ENCODE results near the gene HDAC4. TPM values are rescaled to one million over a fixed set of nuclear protein-coding genes. Genes with fewer than 3 reads are reported as not detected.

The HDAC4 gene
- polyA plus RNA-seq, 1 donor, result 20.2 TPM

DNA sequence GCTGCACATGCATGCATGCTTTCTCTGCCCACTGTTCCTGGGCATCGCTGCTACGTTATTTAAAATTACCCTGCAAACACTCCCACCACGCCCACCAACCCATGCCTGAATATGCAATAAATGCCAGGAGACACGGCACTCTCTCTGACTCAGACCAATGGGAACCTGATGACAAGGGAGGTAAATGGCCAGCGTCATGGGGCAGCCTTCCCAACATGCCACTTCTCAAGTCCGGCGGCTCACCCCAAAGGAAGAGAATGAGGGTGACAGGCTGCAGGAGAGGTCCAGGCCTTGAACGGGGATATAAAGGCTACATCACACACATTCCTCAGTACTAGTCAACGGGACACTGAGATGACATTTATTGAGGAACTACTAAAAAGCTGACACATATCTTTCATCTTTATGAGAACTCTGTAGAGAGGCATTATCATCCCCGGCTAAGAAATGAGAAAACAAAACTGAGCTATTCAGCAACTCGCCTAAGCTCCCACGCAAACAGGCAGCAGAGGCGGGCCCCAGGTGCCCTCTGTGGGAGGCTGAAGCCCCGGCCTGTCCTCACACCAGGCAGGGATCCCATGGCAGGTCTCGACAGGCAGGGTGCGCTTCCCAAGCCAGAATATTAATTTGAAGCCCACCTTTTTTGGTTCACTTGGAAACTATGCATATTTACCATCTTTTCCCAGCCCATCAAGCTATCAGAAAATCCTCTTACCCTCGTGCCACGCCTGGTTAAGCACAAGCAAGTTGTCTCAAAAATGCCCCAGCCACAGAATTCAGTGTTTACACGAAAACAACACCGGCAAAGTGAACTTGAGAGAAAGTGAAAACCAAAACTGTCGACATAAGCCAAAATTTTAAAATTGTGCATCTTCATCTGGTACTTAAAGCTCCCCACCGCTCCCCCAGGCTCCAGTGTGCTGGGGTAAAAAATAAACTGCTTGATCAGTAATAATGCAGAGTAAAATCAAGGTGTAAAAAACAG lies 166.3 kb downstream of the HDAC4 start:
- DNase-seq, result no peak

DNA sequence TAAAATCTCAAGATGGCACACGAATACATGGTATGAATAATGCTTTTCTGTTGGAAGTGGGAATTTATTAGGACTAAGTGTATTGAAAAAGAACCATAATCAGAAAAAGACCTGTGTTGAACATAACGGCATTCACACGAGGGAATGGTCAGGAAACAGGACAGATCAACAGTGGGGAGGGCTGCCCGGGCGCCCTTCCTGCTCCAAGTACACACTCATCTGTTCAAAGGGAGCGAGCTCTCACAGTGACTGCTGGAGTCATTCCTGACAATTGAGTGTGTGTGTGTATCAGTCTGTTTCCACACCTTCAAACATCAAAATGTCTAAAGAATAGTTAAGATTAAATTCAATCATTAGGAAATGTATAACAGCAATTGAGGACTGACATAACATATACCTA lies 167.2 kb downstream of the HDAC4 start:
- DNase-seq, result no peak

DNA sequence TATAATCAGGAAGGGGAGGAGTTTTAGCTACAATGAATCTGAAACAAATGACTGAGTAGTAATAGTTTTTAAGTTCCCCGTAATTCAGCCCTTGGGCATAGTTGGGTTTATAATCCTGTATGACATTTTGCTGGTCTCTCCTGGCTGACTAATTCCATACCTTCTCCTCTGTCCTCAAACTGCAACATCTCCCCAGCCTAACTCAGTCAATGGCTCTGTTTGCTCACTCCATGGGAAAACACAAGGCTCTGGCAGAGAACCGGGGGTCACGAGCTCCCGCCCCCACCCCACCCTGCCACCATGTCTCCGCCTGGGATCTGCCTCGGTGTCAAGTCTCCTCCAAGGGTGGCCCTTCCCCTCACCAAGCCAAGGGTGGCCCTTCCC lies 168.6 kb downstream of the HDAC4 start:
- no peak for DNase-seq

DNA sequence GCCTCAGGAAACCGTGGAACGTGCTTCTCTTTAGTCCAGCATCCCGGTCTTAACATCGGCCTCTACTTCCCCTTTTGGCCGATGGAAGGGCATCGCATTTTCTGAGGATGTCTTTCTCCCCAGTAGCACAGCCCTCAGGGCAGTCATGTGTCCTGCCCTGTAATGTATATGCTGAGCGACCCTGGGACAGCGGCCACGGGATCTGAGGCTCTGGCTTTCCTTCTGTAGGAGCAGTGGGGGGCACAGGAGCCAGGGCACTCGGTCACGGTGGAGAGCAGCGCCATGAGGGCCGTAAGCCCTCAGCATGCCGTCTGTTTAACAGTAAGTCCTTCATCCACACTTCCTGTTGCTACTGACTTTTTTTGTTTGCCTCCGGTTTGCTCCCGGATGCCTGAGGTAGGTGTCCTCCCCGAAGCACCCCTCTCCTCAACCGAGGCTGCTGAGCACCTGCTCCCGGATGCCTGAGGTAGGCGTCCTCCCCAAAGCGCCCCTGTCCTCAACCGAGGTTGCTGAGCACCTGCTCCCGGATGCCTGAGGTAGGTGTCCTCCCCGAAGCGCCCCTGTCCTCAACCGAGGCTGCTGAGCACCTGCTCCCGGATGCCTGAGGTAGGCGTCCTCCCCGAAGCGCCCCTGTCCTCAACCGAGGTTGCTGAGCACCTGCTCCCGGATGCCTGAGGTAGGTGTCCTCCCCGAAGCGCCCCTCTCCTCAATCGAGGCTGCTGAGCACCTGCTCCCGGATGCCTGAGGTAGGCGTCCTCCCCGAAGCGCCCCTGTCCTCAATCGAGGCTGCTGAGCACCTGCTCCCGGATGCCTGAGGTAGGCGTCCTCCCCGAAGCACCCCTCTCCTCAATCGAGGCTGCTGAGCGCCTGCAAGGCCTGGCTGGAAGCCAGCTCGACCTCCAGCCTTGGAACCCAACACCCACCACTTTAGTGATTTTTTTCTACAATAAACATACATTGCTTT lies 169.3 kb downstream of the HDAC4 start:
- DNase-seq, result no peak

DNA sequence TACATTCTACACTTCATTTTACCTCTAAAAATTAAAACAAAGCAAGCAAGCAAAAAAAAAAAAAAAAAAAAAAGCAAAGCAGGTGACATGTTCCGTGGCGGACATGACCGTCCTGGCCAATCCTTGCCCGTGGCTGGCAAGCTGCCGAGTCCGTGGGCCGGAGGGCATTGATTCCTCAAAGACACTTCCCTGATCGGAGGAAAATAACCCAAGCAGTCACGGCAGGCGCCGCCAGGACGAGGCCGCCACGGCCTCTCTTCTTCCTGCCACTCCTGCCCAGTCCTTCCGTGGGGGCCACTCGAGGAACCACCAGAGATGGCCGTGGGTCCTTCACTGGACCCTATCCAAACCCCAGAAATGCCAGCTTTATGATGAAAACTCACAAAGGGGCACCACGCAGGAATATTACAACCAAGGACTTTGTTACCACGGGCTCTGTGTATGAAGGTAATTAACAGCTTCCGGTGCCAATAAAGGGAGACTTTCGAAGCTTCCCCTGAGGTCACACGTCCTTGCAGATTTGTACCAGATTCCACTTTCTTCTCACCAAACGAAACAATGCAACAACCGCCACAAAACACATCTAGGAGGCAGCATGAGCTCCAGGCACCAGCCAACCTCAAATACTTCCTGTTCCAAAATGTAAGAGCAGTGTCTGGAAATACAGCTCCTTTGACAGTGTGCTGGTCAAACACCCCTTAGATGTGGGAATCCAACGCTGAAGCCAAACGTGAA lies 170.3 kb downstream of the HDAC4 start:
- no peak for DNase-seq

DNA sequence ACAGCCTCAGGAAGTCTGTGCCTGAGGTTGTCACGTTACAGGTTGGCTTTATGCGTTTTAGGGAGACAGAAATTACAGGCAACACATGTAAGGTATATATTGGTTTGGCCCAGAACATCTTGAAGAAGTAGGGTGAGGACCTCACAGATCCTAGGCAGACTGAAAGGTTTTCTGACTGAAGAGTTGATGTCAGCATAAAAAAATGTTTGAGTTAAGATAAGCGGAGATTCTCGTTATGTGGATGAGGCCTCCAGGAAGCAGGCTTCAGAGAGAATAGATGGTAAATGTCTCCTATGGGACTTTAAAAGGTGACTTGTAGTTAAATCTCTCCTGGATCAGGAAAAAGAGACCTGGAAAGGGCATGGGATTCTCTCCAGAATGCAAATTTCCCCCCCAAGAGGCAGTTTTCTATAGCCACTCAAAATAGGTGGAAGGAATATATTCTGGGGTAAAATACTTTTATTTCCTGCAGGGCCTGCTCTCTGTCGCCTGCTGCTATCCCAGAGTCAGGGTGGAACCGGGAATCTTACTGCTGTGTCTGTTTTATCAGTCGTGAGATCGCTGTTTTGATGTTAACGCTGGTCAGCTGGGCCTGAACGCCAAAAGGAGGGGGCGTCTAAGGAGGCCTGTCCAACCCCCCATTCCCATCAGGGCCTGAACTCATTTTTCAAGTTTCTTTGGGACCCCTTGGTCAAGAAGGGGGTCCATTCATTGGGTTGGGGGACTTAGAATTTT lies 171.1 kb downstream of the HDAC4 start:
- no peak for DNase-seq

DNA sequence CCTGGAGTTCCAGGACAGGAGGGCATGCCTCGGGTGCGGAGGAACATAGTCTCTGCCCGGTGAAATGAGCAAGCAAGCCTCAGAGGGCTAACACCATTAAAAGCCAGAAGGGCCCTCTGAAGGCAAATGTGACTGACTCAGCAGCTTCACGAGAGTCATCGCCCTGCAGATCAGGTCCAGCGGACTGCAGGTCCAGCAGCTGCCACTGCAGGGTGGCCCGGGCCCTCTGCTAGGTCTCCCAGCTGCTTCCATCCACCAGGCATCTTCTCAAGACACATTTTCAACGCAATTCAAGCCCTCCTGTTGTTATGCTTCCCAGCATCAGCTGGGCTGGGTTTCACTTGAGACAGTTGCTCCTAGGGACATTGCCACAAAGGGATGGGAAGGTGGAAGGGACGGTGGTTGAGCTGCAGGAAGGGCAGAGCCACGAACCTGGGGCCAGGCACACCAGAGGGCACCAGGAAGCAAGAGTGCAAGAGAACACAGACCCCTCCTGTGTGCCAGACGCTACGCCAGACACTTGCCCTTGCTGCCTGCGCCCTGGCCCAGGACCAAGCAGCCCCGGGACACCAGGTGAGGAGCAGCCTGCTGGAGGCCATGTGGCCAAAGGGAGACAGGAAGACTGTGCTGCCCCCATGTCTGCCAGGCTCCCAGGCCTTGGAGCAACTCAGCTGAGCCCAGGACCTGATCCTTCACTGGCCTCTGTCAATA lies 173.0 kb downstream of the HDAC4 start:
- no peak for DNase-seq

DNA sequence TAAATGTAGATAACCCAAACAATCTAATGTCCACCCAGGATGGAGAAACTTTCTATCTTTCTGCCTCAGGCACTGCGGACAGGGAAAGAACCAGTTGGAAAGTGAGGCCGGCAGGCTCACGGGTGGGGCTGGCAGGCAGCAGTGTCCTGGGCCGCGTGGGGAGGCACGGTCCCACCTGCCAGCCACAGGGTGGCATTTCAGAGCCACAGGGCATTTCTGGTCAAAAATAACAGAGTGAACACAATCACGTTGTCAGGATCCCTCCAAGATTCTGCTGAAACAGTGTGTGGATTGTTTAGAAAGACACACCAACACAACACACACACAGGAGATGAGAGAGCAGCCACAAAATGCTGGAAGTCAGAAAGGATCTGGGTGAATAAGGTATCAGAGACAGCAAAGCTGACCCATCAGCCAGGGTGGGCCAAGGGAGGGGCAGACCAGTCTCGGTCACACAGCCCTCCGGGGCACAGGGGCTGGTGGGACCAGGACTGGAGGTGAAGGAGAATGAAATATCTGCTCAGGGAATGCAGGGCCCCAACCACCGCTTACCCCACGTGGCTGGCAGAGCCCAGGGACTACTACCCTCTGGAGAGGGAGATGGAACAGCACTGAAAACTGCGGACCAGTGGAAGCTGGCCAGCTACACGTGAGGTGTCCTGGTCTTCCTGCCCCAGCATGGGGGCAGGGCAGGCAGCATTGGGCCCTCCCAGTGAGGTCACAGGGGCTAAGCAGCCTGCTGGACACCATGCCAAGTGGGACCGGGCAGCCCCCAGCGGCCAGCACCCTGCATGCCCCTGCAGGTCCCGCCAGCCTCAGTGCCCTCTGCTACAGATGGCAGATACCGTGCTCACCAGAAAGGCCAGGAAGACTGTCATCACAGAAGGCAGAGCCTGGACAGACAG lies 173.9 kb downstream of the HDAC4 start:
- no peak for DNase-seq

DNA sequence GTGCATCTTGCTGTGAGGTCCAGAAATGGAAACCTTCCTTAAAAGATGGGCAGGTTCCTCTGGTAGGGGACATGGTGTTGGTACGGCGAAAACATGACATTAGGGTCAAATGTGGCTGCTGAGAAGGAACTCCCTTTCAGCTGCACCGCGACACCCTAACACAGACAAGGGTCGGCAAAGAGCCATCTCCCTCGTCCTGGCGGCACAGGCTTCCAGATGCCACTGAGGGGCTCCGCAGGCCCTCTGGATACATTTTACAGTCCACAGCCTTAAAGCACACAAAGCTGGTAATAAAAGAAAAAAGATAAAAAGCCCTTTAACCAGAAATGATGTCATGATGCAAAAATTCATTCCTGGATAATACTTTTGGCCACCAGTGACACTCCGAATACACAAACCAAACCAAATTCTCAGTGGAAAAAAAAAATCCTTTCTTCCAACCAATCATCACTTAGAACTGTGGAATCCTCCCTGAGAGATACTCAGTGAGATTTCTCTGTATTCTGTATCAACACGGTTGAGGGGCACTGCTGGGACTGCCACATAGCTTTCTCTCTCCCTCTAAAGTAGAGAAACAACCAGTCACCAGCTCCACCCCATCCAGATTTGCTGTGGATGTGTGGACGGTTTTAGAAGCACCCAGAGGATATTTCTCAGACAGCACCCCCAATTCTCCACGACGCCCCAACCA lies 174.8 kb downstream of the HDAC4 start:
- DNase-seq, result no peak

DNA sequence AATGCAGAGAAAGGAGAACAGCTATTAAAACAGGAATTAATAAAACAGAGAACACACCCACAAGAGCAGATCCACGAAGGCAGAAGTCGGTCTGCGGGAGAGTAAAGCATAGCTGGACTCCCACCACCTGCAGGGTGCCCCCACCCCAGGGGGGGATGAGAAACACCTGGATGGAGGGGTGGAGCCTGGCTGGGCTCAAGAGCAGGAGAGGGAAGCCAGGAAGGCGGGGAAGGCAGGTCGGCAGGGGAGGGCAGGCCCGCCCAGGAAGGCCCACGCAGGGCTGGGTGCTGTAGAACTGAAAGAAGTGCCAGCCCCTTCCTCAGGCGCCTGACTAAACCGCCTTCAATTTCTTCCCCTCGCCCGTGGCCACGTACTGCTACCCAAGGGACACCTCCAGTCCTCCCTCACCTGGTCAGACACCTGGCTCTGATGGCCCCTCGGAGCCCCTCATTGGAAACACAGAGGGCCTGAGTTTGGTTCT lies 175.4 kb downstream of the HDAC4 start:
- DNase-seq, result no peak

DNA sequence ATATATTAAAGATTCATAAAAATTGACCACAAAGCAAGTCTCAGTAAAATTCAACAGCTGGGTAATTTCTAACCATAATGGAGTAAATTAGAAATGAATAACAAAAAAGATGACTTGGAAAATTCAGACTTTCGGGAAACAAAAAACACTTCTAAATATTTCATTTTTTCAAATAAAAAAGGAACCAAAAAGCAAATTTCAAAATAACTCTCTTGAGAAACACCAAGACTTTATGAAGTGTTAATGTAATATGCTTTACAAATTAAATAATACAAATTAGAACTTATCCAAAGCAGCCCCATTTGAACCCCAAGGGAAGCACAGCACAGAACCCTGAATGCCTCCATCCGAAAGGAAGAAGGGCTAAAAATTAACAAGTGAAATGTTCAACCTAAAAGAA lies 175.9 kb downstream of the HDAC4 start:
- DNase-seq, result no peak

DNA sequence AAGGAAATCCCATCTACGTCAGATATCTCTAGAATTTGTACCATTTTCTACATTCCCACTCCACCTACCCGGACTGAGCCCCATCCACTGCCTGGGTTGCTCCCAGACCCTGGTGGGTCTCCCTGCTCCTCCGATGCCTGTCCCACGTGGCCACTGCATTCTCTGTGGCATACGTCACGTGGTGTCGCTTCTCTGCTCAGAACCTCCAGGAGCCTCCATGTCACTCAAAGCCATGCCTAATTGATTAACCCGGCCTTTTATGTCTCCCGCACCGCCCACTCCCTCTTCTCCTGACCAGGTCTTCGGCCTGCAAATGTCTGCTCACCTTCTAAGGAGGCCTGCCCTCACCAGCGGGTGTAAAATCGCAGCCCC lies 176.6 kb downstream of the HDAC4 start:
- no peak for DNase-seq

DNA sequence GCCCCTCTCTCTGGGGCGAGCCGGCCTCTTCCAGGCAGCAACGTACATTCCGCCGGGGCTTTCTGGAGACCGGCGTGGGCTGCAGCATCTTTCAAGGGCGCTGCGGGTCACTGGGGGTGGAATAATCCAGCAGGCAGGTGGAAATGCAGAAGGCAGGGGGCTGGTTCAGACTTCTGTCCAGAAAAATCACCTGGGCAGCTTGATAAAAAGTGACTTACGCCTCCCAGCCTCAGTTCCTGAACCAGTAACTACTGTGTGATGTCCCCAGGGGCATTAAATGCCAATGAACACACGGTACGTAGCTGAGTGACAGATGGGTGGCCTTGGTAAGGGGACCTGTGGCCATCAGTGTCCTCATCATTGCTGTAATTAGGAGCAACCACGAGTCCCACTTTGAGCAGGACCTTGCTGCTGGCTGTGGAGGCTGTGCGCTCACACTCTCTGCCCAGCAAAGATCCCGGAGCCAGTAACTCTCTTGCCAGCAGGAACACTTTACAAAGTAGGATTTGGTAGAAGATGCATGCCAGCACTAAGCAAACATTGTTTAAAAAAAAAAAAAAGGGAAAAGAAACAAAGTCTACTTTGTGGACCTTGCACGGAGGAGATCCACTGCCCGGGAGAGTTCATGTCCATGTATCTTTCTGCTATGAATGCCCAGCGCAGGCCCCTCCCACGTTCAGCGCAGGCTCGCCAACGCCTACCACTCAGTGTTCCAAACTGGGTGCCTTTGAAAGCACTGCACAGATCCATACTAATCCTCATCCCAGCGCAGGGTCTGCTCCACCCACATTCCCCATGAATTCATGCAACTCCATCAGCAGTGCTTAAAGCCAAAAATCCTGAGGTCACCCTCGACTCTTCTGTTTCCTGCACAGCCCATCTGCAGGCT lies 177.3 kb downstream of the HDAC4 start:
- DNase-seq, result peak; percentile 72

DNA sequence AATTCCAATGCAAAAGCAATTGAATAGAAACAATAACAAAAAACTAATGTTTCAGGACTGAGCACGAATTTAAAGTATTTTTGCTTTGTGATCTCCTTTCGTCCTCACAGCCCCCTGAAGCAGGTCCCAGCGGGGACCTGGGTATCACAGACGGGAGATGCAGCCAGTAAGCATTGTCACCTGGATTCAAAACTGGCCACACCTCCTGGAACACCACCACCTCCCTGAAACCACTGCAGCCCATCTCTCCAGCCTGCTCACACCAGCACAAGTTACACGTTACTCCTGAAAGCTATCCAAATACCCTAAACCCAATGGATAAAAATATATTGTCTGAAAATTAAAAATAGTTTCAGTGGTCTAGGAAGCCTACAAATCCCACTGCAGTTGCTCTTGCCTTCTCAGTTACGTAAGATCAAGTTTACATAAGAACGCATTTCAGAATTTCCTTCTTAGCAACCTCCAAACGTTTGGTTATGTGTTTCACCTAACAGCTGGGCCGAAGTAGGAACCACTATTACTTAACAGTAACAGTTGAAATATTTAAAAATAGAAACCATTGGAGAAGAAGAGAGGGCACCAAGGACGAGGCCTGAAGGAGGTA lies 178.0 kb downstream of the HDAC4 start:
- no peak for DNase-seq

DNA sequence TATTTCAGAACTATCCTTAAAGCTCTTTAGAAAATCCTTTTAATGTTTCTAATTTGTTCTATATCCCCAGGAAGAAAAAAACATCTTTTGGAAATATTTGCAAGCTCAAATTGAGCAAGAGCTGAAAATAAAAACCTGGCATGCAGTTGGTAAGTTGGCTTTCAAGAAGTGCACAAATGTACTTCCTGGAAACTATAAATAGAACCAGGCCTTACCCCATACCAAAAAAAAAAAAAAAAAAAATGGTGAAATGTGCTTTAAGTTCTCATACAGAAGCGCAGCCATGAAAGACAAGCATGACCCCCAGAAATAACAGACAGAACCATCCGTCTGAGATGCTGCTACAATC lies 178.5 kb downstream of the HDAC4 start:
- no peak for DNase-seq

DNA sequence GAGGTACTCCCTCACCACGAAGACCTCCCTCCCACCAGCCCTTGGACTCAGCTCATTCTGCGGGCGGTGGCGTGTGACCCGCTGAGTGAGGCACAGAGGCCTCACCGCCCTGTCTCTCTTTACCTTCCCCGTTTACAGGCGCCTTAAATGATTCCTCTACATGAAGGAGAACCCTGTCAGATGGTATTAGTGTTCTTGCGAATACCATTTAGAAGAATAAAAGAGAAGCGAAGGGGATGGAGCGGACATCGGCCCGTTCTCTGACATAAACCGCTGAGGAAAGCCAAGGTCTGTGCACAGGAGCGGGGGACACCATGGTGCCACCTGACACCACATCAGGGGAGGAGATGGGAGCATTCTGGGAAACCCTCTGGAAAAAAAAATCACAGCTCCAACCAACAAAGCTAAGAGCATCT lies 179.8 kb downstream of the HDAC4 start:
- DNase-seq, result no peak

DNA sequence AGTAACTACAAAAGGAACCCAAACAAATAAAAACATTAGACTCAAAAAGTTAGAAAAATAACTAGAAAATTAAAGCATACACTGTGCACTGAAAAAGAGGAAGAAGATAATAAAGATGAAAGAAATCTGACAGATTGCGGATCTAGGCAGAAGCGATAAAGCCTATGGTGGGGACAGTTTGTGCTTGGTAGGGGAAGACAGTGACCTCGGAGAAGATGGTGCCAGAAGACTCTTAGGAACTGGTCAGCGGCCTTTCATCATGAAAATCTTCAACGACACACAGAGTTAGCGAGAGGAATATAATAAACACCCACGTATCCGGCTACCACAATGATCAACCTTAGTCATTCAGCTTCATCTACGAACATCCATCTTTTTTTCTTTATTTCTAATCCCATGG lies 180.5 kb downstream of the HDAC4 start:
- DNase-seq, result no peak

Measured in hindlimb muscle (tissue), 1 donor.